GM03348 (cell line): ENCODE measurements around the gene ISOC2.
"Not testable (repeated sequence)": the region's sequence is repeated elsewhere in the genome, so short reads cannot be mapped to it uniquely, and the experiment has no call there.

ENCODE experiments used
- DNase-seq: peaks from one replicate; pipeline ENCODE4 v3.0.0; 2012; ENCODE audit warnings: low spot score

ISOC2 gene

GRCh38 chr19:55440411-55441105 is 20.9 kb downstream of the ISOC2 start:
- no peak for DNase-seq

GRCh38 chr19:55439052-55439451 is 22.4 kb downstream of the ISOC2 start:
- no peak for DNase-seq

- peak; percentile 79 for DNase-seq
These were observed 24.0 kb downstream of the ISOC2 start for GRCh38 chr19:55437410-55437809.

GRCh38 chr19:55436847-55437246 is 24.6 kb downstream of the ISOC2 start:
- DNase-seq: no peak

- no peak for DNase-seq
These were observed 26.4 kb downstream of the ISOC2 start for GRCh38 chr19:55435020-55435419.

GRCh38 chr19:55434356-55434919 is 27.0 kb downstream of the ISOC2 start:
- no peak for DNase-seq

GRCh38 chr19:55433292-55433691 is 28.1 kb downstream of the ISOC2 start:
- DNase-seq: no peak

GRCh38 chr19:55432241-55432959 is 29.0 kb downstream of the ISOC2 start:
- no peak for DNase-seq

GRCh38 chr19:55431183-55431582 is 30.3 kb downstream of the ISOC2 start:
- no peak for DNase-seq

GRCh38 chr19:55426042-55426441 is 35.4 kb downstream of the ISOC2 start:
- DNase-seq: no peak

- no peak for DNase-seq
These were observed 36.9 kb downstream of the ISOC2 start for GRCh38 chr19:55424518-55424917.

- no peak for DNase-seq
These were observed 38.0 kb downstream of the ISOC2 start for GRCh38 chr19:55423225-55424005.

GRCh38 chr19:55421281-55421680 is 40.2 kb downstream of the ISOC2 start:
- DNase-seq: not testable (repeated sequence)

GRCh38 chr19:55419624-55420236 is 41.7 kb downstream of the ISOC2 start:
- no peak for DNase-seq

GRCh38 chr19:55419103-55419502 is 42.3 kb downstream of the ISOC2 start:
- no peak for DNase-seq

- peak; percentile 88 for DNase-seq
These were observed 43.3 kb downstream of the ISOC2 start for GRCh38 chr19:55418185-55418584.

- no peak for DNase-seq
These were observed 51.3 kb downstream of the ISOC2 start for GRCh38 chr19:55410168-55410567.

- not testable (repeated sequence) for DNase-seq
These were observed 52.3 kb downstream of the ISOC2 start for GRCh38 chr19:55409179-55409578.

GRCh38 chr19:55408533-55408872 is 52.9 kb downstream of the ISOC2 start:
- no peak for DNase-seq

GRCh38 chr19:55407800-55408532 is 53.5 kb downstream of the ISOC2 start:
- peak; percentile 99 for DNase-seq

- DNase-seq: not testable (repeated sequence)
These were observed 54.0 kb downstream of the ISOC2 start, which contains the start of gene UBE2S for GRCh38 chr19:55407550-55407799. Gene UBE2S (minus strand): TSS chr19:55407788. CDS start chr19:55407589, 199 bp downstream.
